Breast epithelium (tissue), 3 donors: Measurements from ENCODE around the gene MTRFR.

Experiments
- CTCF ChIP-seq, 3 donors: fragments of 450-650 bp; IDR thresholded peaks; one replicate each; pipeline ENCODE4 v1.5.1; 2016 to 2017; ENCODE audit warnings: antibody characterized with exemption in 3 of 3, mild to moderate bottlenecking in 3 of 3, moderate library complexity in 3 of 3
- POLR2A ChIP-seq: fragments of 450-650 bp; IDR thresholded peaks from one replicate; pipeline ENCODE4 v1.6.1; 2016; ENCODE audit warnings: antibody characterized with exemption, mild to moderate bottlenecking, moderate library complexity
- POLR2AphosphoS5 ChIP-seq, 3 donors: sonication (generic); formaldehyde crosslinking; IDR thresholded peaks; one replicate each; pipeline ENCODE4 v1.6.1; 2017; ENCODE audit warnings: antibody characterized with exemption in 3 of 3

GRCh38 chr12:123232472-123232806, 797 bp upstream of the MTRFR start:
- TF ChIP-seq CTCF (IDR thresholded peaks at IDR 0.05) = no peak
- TF ChIP-seq POLR2AphosphoS5 (IDR thresholded peaks at IDR 0.05) = no peak
- TF ChIP-seq POLR2A = no peak
